ENCODE data around the gene NBPF3. TPM values are rescaled to one million over a fixed set of nuclear protein-coding genes. Genes with fewer than 3 reads are reported as not detected.

NBPF3 gene
- total RNA-seq, 1 experiment from 2014 or later, result 15.8 TPM

GRCh38 chr1:21447311-21447710, 7.4 kb downstream of the NBPF3 start:
- H2AFZ ChIP-seq (ENCODE audit: low read length), result no peak overlapping the region
- no peak overlapping the region for H3K56ac ChIP-seq (ENCODE audit: insufficient read length, low read depth, low read length)
- no peak overlapping the region for H3K14ac ChIP-seq (ENCODE audit: insufficient read depth, low read length)
- H3K23me2 ChIP-seq (ENCODE audit: insufficient read length, low read depth, low read length, poor library complexity, severe bottlenecking), result no peaks in the 10 kb centered on the region
- no peak overlapping the region for H2BK15ac ChIP-seq (ENCODE audit: low read depth, low read length)
- no peak overlapping the region for H2BK120ac ChIP-seq (ENCODE audit: low read depth, low read length, poor library complexity, severe bottlenecking)
- no peak overlapping the region for H3K27ac Mint-ChIP-seq
- no peaks in the 10 kb centered on the region for H3K27me3 Mint-ChIP-seq (ENCODE audit: low read depth)
- no peak for TF ChIP-seq CTCF (conservative IDR thresholded peaks at IDR 0.05)
- no CpG with 5 or more reads among the region's 5 CpGs for WGBS (ENCODE audit: extremely low coverage, insufficient read length, low lambda C conversion rate)
- no peak overlapping the region for H2BK12ac ChIP-seq (ENCODE audit: insufficient read length, low read depth, low read length)
- H3K9ac ChIP-seq (ENCODE audit: extremely low read depth, insufficient read length, low read length), result no peak overlapping the region
- no peak overlapping the region for H3K4me3 Mint-ChIP-seq
- H2BK5ac ChIP-seq (ENCODE audit: insufficient read length, low read length), result no peak overlapping the region
- H3K79me1 ChIP-seq (ENCODE audit: insufficient read depth, low read depth, low read length, poor library complexity, severe bottlenecking), result no peaks in the 10 kb centered on the region
- no peak overlapping the region for H3K4me2 ChIP-seq (ENCODE audit: insufficient read depth, insufficient read length, low read length)
- H3K9me3 Mint-ChIP-seq, result no peaks in the 10 kb centered on the region
- no peak overlapping the region for H3T11ph ChIP-seq (ENCODE audit: low read length)
- H3K4ac ChIP-seq (ENCODE audit: low read depth, low read length), result no peak overlapping the region
- H4K8ac ChIP-seq (replicated peaks; ENCODE audit: insufficient read length, low read depth, low read length), result no peak overlapping the region
- H3K18ac ChIP-seq (ENCODE audit: insufficient read length, low read depth, low read length), result no peak overlapping the region
- H3K23ac ChIP-seq (ENCODE audit: insufficient read length, low read depth, low read length), result no peak overlapping the region
- no peaks in the 10 kb centered on the region for H3K27me3 ChIP-seq (ENCODE audit: insufficient read depth, low read length)
- no peaks in the 10 kb centered on the region for H4K20me1 ChIP-seq (ENCODE audit: control insufficient read depth, insufficient read depth, insufficient read length)
- no peak overlapping the region for H2AK5ac ChIP-seq (ENCODE audit: insufficient read length, low read length)
- H3K36me3 Mint-ChIP-seq (ENCODE audit: insufficient read depth in 1 of 3, low read depth in 3 of 3), result peaks cover 1 to 25% (median 22%) of the 10 kb centered on the region in 3 experiments; a peak in 6 of 7 replicates
- H4K91ac ChIP-seq (ENCODE audit: insufficient read length, low read depth, low read length), result no peak overlapping the region
- no peak overlapping the region for H4K5ac ChIP-seq (ENCODE audit: insufficient read length, low read depth, low read length)
- no peaks in the 10 kb centered on the region; the same call in 1 of the 2 replicates for H3K79me2 ChIP-seq (ENCODE audit: insufficient read depth, low read length)
- no peak overlapping the region for H3K27ac ChIP-seq (ENCODE audit: insufficient read length, low read depth, low read length)
- H3K4me1 Mint-ChIP-seq, result no peaks in the 10 kb centered on the region
- no peak for DNase-seq
- no peak overlapping the region for H2BK20ac ChIP-seq (ENCODE audit: low read depth, low read length, poor library complexity, severe bottlenecking)
- no peaks in the 10 kb centered on the region for H3K9me3 ChIP-seq (ENCODE audit: control insufficient read depth, low read depth, low read length)
- H3K4me1 ChIP-seq (ENCODE audit: insufficient read depth, low read length), result no peaks in the 10 kb centered on the region

Data from H9 (cell line).